Stimulated activated CD8-positive, alpha-beta memory T cell treated with anti-CD3 and anti-CD28 coated beads, Interleukin-15, amount 100 ng/mL, for 1 hour (primary cell): ENCODE results near the gene VEPH1.
"Not testable (repeated sequence)": the region's sequence is repeated elsewhere in the genome, so short reads cannot be mapped to it uniquely, and the experiment has no call there.

Experiments used
- DNase-seq: peaks from one replicate; pipeline ENCODE4 v3.0.0-alpha.2; 2020; ENCODE audit warnings: low read depth

Gene VEPH1

GRCh38 chr3:157348304-157349075 lies 154.7 kb downstream of the VEPH1 start:
- DNase-seq: not testable (repeated sequence)

GRCh38 chr3:157347577-157348303 lies 155.5 kb downstream of the VEPH1 start:
- no peak for DNase-seq

DNA sequence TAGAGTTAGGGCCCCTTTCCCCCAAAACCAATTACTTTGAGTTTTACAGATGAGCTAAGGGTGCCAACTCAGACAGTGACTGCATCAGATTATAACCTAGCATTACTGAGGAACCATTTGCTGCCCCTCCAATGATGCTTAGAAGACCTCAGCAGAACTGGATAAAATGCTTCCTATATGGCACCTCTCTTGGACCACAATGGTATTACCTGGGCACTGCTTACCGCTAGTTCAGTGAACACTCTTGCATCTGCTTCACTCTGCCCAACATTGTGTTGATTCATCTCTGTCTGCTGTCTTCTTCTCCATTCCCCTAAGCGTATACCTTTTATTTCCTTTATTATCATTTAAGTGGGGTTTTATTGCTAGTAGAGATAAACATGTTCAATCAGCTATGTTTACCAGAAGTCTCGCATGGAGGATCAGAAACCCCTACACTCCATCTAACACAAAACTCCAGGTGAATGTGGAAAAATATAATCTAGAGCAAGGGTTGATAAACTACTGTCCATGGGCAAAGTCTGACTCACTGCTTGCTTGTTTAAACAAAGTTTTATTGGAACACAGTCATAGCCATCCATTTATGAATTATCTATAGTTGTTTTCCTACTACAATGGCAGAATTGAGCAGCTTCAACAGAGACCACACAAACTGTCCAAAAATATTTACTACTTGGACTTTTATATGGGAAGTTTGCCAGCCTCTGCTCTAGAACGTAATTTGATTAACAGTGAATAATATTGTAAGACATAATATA lies 166.8 kb downstream of the VEPH1 start:
- DNase-seq: no peak

DNA sequence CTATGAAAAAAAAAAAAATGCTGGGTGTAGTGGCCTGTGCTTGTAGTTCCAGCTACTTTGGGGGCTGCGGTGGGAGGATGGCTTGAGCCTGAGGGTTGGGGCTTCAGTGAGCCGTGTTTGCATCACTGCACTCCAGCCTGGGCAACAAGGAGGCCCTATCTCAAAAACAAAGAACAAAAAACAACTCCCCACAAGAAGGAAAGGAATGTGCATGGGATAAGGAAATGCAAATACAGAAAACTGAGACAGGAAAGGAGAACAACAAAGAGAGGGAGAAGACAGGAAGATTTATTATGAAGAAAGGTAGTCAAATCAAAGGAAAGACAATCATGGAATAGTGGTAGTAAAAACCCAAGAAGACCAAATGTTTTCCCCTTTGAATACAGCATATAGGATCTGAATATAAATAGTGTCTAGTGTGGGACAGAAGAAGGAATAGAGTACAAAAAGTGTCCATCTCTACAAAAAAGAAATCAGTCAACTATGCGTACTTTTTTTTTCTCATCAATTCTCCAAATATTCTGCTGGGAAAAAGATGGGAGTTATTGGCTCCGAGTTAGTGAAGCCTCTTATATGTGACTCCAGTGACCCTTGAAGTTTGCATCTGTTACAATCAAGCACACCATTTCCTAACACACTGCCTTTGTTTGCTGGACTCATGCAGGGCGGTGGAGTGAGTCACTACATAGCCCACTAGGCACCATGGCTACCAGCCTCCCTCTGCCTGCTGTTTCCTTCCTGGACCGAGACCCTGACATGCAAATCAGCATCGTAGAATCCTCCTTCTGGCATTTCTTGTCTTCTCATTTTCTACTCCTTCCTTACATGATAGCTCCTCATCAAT lies 167.8 kb downstream of the VEPH1 start:
- DNase-seq: no peak

DNA sequence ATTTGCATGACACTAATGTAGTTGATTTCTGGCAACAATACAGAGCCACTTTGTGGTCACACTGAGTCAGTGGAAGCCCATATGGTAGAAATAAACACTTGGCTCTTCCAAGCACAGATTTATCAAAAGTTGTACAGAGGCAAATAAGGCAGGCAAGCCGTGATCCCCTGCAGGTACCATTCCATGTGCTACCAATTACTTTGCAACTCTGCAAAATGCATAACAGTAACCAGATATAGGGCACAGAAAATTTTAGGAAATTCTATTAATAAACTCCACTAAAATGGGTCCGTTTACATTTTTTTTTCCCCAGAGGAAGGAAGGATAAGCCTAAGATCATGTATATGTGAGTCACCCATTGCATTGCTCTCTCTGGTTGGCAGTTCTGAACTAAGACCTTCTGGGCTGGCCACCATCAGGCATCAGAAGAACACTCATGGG lies 169.6 kb downstream of the VEPH1 start:
- no peak for DNase-seq

DNA sequence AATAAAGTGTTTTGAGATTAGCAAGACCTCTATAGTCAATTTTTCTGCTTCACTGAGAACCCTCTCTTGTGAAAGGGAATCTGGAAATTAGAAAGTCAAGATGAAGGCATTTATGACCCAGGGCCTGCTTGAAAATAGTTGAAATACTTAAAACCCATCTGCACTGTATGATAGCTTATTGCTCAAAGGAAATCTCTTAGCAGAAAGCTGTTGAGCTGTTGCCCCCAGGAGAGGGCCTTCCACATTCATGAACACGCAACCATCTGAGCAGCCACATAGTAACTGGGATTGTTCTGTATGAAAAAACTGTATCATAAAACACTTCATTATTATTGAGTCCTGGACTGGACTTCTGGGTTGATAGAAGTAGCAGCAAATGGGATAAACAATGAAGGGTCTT lies 173.0 kb downstream of the VEPH1 start:
- DNase-seq: no peak

DNA sequence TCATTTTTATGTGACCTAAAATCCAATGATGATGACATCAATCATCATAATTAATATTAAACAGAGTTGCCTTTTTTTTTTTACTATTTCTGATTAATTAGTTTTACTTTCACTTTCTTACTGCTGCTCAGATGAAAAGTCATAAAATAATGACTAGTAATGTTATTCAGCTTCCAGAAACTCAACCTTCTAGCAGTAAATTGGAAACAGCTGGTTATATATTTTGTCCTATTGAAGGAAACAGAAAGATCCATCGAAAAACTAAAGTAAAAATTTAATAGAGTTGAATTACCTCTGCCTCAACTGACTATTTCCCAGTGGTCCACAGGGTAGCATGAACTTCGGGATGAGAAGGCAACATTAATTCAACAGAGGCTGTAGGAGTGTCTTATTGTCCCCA lies 173.7 kb downstream of the VEPH1 start:
- DNase-seq: no peak

- DNase-seq: no peak
Observed at GRCh38 chr3:157327837-157328236, 175.4 kb downstream of the VEPH1 start.

- DNase-seq: no peak
Observed at GRCh38 chr3:157327018-157327417, 176.2 kb downstream of the VEPH1 start.

- not testable (repeated sequence) for DNase-seq
Observed at GRCh38 chr3:157324869-157325268, 178.3 kb downstream of the VEPH1 start.

DNA sequence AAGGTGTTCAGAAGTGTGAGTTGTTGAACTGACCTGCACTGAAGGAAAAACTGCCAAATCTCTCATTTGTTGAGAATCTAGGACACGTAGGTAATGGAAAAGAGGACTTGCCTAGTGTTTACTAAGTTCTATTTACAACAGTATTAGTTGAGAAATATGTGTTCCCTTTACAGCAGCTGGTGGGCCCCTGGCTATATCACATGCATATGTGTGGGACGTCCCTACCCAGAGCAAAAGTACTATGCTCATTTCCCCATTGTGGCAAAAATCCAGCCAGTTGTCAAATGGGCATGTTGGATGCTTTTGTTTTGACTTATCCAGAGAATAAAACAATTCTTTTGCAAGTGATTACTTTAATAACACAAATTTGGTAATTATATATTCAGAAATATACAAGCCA lies 179.9 kb downstream of the VEPH1 start:
- DNase-seq: no peak

- no peak for DNase-seq
Observed at GRCh38 chr3:157319672-157320071, 183.5 kb downstream of the VEPH1 start.

DNA sequence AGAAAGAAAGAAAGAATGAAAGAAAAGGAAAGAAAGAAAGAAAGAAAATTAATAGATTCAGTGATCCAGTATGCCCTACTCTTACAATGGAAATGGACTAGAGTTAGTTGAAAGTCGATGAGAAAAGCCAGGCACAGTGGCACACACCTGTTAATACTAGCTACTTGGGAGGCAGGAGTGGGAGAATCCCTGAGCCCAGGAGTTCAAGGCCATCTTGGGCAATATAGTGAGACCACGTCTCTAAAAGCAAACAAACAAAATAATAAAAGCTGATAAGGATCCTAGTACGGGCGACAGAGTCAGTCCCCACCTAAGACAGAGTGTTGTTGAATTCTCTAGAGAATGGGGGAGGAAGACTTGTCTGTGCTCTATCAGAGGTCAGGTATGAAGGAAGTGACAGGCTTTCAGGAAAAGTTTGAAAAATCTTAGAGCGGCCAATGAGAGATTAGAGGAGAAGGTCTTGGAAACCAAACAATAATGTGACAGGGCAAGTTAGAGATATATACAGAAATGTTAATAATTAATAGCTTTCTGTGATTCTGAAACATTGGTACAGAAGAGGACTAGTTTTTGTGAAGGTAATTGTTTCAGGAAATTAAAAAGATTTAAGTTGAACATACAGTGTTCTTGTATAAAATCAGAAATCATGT lies 184.5 kb downstream of the VEPH1 start:
- DNase-seq: no peak

DNA sequence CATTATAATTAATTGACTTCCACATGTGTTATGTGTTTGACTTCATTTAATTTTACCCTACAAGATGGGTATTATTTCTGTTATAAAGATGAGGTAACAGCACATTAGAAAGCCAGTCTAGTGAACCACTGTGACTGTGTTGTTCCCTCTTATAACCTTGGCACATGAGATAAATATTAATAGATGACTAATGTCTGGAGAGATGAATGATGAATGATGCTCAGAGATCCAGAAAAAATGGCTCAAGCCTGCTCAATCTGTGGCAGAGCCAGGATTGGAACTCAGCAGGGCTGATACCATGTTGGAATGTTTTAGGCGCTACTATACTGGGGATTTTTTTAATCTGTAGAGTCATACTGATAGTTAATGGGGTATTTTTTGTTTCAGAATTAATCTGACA lies 185.3 kb downstream of the VEPH1 start:
- DNase-seq: no peak

- DNase-seq: no peak
Observed at GRCh38 chr3:157313186-157313585, 190.0 kb downstream of the VEPH1 start.

DNA sequence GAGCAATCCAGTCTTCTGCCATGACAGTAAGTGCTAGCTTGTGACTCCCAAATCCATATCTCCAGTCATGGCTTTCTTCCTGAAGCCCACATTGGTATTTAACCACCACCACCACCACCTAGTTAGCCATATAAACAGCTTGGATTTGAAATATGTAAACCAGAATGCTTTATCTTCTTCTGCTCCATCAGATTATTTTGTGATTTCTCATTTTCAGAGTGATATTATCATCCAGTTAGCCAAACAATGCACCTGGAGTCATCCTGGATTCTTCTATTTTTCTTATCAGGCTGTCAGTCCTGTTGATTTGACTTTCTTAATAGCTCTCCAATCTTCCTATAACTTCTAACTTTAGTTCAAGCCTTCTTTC lies 190.9 kb downstream of the VEPH1 start:
- DNase-seq: no peak

- DNase-seq: no peak
Observed at GRCh38 chr3:157311633-157312375, 191.4 kb downstream of the VEPH1 start.

- DNase-seq: no peak
Observed at GRCh38 chr3:157310329-157311052, 192.7 kb downstream of the VEPH1 start.

- no peak for DNase-seq
Observed at GRCh38 chr3:157306502-157306901, 196.7 kb downstream of the VEPH1 start.

DNA sequence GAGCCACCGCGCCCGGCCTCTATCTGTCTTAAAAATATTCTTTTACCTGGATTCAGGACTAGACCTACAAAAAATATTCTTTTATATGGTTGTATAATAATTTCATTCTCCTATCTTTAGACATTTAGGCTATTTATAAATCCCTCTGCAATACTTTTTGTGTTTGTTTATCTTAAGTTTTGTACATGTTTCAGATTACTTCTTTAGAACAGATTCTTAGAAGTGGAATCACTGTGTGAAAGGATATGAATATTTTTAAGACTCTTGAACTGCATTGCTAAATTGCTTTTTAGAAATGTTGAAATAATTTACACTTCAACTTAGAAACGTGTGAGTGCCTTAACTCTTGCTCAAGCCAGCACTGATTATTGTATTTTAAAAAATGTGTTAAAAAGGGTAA lies 197.8 kb downstream of the VEPH1 start:
- DNase-seq: no peak
